ENCODE results near the gene UTP14A.

The UTP14A gene

DNA sequence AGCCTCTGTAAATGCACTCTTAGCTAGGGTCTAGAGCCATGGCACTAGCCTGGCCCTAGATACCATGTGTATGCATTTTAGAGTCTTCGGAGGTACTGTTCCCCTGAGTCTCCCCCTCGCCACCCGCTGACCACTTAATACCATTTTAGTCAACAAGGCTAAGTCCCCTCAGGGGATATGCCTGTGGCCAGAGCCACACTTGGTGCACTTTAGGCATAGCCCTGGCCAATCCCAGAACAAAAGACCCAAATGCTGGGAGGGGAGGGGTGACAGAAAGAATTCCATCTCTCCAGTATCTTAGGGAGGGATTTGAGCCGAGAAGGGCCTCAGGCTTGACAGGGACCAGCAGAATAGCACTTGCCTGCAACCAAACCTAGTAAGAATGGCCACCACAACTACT is 47.9 kb downstream of the UTP14A start:
- DNase-seq (ENCODE audit: low read depth) = no peak

DNA sequence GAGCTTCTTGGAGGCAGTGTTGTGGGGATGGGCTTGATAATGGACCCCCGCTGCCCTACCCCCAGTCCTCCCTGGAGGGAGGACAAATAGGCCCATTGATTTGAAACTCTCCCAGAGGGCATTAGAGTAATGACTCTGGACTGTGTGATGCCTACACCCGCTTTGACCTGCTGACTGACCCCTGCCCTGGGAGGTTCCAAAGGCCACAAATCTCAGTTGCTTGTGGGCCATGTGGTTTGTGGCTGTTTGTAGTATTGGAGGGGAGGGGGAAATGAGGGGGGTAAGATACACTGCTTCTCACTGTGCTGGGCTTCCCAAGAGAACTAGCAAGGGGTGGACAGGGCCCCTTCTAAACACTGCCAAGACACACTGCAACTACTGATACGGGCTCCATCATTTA is 48.8 kb downstream of the UTP14A start:
- no peak for DNase-seq (ENCODE audit: low read depth)

DNA sequence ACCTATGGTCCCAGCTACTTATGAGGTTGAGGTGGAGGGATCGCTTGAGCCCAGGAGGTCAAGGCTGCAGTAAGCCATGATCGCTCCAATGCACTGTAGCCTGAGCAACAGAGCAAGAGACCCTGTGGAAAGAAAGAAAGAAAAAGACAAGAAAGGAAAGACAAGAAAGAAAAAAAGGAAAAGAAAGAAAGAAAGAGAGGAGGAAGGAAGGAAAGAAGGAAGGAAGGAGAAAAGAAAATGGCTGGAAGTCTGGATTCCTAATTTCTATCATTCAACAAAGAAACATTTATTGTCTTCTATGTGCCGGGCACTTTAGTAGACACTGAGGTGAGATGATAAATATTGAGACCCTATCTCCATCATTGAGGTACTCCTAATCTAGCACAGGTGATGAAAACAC is 49.7 kb downstream of the UTP14A start:
- DNase-seq (ENCODE audit: low read depth) = no peak

DNA sequence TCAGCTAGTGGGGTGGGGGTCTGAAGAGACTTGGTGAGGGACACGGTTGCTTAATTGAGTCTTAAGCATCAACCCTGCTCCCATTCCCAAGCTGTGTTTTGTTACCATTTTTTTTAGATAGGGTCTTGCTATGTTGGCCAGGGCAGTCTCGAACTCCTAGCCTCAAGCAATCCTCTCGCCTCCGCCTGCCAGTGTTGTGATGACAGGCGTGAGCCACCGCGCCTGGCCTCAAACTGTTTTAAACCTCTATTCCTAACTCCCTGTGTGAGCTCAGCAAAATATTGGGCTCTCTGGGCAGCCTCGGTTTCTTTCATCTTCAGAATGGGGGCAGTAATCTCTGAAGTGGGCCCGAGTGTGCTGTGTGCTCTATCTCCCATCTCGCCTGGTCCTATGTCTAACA is 50.2 kb downstream of the UTP14A start:
- DNase-seq (ENCODE audit: low read depth) = no peak

DNA sequence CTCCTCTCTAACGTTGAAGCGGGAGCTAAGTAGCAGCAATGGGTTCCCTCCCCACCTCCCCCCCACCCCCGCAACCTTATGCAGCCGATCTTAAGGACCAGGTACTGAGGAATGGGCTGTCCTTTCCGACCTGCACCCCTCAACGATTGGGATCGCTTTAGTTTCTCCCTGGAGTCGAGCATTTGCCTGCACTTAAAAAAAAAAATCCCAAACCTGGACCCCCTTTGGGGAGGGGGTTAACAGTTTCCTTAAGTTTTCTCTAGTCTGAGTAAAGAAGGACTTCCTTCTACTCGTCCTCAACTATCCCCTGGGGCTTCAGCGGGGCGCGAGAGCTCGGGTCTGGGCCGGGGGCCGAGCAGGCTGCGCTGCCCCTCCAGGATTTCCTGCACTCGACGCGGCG is 50.8 kb downstream of the UTP14A start:
- no peak for DNase-seq (ENCODE audit: low read depth)

DNA sequence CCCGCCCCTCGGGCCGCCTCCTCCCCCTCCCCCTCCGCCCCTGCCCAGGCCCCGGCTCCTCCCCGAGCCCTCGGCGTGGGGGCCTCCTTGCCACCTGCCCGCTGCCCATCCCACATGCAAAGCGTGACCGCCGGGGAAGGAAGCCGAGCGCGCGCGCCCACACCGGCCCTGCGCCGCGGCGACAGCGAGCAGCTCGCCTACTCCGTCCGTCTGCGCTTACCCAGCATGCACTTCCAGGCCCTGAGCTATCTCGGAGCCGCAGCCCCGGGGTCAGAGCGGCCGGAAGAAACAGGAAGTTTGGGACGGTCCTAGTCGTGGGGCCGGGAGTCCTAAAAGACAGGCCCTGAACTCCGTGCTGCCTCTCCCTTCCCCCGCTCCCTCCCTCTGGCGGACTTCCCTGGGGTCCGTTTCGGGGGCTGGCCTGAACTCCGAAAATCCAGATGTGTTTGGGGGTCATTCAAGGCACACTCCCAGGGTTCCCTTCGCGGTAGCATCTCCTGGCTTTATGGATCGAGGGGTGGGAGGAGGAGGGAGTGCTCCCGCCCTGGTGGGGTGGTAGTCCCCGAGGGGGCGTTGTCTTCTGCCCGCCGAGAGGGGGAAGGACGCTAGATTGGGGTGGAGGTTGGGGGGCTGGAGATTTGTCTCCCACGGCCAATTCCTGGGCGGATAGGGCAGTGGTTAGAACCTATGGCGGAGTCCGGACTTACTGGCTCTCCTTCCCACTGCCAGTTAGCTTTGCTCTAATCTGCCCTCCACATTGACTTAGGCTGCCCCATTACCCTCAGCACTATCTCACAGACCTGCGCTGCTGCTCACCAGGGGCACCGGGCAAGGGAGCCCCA is 51.5 kb downstream of the UTP14A start:
- peak; percentile 67 for DNase-seq (ENCODE audit: low read depth)

DNA sequence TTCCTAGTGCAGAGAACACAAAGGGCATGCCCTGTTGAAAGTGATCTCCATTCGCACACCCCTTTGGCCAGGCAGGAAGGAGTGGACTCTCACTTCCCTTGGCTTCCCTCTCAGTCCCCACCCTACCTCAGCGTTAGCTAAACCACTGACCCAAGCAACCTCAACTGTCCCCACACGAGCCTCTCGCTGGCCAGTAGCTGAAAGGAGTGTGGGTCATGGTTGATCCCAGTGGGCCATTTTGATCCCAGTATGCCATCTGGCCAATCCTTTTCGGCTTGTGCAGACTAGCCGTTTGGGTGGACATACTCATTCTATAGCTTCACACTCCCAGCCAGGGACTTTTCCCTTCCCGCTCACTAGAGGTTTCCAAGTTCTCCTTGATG is 52.1 kb downstream of the UTP14A start:
- DNase-seq (ENCODE audit: low read depth) = no peak

DNA sequence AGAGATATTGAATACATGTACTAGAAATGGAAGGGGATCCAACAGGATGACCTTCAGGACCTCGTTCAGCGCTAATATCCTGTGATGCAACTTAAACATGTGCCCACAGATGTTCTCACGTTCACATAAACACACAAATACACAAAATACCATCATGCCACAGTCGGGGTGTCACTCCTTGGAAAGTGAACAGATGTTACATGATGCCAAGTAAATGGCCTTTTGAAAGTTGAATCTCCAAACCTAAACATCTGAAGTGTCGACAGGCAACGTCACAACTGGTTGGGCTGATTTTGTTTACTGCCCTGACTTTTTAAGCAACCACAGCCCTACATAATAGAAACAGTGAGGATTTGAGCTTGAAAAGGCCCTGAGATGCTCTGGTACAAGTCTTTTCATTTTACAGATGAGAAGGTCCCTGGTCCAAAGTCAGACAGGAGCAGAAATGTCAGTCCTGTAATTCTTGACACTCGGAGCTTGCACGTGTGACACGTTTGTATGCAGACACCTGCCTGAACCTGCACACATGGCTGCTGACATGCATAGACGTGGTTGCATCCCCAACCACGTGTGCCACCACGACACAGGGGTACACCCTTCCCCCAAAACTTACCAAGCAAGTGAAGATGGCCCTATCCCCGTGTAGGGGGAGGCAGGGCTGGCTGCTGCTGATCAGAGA is 53.0 kb downstream of the UTP14A start:
- DNase-seq (ENCODE audit: low read depth) = no peak

DNA sequence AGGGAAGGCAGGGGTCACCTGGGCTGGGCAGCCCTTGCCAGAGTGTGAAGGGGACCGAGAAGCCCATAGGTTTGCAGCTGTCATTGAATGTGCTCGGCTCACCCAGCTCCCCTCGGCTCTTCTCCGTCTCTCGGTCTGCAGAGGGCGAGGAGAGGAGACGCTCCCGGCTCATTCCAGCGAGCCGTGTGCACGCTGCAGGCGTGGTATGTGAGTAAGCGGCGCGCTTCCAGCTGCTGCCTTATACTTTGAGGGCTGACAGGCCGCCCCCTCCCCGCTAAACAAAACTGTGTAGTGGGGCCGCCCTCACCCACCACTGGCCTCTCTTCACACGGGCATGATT is 53.5 kb downstream of the UTP14A start:
- peak; percentile 43 for DNase-seq (ENCODE audit: low read depth)

DNA sequence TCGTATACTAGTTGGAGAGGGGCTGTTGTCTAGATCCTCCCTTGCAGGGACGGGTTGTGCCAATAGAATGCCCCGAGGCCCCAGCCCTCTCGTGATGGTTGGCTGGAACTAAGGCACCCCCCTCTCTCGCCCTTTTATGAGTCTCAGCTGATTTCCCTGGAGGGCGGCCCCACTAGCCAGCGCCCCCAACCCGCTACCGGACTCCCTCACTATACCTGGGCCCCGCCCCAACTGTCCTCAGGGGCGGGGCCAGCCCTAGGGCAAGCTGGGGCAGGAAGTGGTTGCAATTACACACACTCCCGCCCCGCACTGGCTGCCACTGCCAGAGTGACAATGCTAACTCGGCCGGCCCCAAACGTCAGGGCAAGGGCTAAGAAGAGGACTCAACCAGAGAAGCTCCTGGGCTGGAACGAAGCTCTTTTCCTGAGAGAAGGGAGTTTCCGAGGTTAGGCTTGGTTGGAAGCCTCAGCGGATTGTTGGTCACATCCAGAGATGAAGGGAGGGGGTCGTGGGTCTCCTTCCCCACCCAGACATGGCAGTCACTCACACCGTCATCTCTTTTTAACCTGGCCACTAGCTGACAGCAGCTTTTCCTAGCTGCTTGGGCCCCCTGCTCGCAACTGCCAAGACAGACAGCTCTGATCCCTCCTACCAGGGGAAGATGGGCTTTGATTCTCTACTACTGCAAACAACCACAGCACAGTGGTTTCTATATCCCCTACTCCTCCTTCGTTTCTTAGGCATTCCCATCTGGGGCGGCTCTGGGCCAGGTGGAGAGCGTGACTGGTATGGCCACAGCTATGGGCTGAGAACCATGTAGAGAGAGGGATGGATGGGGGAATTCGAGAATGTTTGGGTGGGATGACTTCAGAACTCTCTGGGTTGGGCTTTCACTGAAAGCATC is 55.5 kb downstream of the UTP14A start:
- DNase-seq (ENCODE audit: low read depth) = peak; percentile 69

DNA sequence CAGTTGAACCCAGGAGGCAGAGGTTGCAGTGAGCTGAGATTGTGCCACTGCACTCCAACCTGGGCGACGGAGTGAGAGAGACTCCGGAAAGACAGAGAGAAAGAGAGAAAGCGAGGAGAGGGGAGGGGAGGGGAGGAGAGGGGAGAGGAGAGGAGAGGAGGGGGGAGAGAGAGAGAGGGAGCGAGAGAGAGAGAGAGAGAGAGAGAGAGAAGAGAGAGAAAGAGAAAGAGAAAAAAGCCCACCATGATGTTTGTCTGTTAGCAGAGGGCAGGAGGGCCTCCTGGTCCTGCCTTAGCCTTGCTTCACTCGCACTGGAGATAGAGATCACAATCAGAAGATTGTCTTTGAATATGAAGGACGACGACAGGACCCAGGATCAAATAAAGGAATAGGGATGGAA is 57.8 kb downstream of the UTP14A start:
- no peak for DNase-seq (ENCODE audit: low read depth)

DNA sequence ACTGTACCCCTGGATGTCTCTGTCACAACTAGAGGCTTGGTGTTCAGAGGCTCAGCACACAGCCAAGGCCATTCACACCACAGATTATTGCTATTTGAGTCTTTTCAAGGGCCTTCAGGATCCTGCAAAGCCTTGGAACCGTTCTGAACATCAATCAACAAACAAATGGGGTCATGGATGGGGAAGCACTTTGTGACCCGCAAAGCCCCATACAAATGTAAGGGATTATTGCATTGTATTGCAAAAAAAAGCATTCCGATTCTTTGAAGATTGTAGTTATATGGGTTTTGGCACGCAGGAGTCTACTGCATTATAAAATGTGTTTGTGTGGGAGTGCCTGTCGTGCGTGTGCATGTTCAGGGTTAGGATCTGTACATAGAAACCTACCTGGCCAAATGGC is 59.2 kb downstream of the UTP14A start:
- no peak for DNase-seq (ENCODE audit: low read depth)

DNA sequence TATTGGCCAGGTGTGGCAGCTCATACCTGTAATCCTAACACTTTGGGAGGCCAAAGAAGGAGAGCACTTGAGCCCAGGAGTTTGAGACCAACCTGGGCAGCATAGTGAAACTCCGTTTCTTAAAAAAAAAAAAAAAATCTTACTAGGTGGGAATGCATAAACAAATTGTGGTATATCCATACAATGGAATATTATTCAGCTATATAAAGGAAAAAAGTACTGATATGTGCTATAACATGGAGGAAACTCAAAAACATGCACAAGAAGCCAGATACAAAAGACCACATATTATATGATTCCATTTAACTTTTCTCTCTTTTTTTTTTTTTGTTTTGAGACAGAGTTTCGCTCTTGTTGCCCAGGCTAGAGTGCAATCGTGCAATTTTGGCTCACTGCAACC is 63.0 kb downstream of the UTP14A start:
- no peak for DNase-seq (ENCODE audit: low read depth)

DNA sequence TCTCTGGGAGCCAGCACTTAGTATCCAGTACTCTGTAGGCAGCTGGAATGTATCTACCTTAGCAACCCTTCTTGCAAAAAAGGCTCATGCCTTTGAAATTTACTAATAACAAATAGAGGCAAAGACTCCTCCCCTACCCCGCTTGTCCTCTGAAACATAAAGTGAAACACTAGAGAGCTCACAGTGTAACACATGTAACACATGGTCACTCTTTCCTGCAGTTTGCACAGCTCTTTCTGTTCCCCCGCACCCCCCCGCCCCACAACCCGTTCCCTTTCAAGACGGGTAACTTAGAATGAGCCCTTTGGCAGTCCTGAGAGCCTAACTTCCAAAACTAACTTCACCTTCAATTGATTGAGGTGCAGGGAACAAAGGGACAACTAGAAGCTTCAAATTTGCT is 70.5 kb downstream of the UTP14A start:
- no peak for DNase-seq (ENCODE audit: low read depth)
